Activated CD4-positive, alpha-beta T cell treated with anti-CD3 and anti-CD28 coated beads, Interleukin-2, amount 50 U/mL, for 1 hour (primary cell): ENCODE results near the gene ABI2.
"Not testable (repeated sequence)": the region's sequence is repeated elsewhere in the genome, so short reads cannot be mapped to it uniquely, and the experiment has no call there.

Experiments used
- DNase-seq: peaks from one replicate; pipeline ENCODE4 v3.0.0-alpha.2; 2020

The ABI2 gene

DNA sequence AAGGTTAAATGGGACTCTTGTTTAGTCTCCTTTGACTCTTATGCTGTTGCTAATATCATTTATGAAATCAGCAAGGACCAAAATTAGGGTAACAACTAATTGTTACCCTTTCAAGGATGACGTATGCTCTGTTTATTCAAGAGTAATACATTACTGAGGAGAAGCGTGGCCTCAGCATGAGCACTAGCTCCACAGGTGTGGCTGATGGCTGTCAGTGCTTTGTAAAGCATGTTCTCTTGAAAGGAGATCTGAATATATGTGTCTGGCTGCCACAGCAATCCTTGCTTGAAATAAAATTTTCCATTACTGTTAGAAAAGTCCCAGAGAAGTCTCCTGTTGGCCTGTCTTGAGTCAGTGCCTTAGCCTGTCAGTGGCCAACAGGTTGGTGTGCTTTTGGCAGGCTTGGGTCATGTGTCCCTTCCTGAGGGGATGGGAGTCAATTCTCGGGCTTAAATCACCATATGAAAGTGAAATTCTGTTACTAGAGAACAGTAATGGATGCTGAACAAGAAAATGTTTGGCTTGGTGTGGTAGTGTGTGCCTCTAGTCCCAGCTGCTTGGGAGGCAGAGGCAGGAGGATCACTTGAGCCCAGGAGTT is 32.7 kb downstream of the ABI2 start:
- no peak for DNase-seq

- DNase-seq = no peak
Measured at GRCh38 chr2:203361495-203361894, 33.3 kb downstream of the ABI2 start.

DNA sequence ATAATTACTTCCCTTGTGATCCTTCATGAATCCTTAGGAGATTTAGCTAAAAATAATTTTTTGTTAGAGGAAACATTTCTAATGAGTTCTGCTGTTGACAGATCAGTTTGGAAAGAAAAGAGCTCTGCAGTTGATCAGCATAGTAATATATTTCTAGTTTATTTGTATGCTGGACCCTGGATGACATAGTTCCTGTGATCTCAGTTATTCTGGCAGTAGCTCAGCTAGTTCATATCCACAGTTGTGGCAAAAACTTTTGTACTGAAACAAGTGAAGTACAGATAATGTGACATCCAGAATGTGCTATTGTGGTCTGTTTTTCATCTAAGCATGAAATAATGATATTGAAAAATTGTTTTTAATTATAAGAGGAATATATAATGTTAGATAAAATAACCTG is 33.7 kb downstream of the ABI2 start:
- no peak for DNase-seq

DNA sequence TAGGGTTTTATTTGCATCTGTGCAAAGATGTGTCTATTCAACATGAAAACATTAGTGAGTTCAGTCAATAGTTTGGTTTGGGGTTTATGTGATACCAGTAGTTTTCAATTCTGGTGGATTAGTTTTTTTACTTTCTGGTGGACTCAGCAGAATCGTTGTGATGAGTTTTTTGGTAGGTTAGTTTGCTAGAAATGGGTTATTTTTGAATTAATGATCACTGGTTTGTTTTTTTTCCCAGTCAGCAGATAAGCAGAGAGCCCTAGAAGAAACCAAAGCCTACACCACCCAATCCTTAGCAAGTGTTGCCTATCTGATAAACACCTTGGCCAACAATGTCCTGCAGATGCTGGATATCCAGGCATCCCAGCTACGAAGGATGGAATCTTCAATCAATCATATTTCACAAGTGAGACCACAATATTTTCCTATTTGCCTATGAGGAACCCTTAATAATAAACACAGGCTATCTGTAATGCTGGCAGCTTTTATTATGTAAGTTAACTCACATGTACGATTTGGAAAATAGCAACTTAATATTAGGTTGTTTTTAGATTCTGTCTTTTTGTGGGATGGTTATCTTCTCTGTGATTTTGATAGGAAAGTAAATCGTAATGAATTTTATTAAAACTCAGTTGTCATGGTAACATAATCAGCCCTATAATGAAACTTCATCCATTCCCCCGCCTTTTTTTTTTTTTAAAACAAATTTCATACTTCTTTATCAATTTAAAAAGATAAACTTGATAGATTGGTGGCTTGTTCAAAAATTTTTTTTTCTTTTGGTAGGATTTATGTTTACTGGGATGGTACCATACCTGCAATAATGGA is 38.7 kb downstream of the ABI2 start:
- DNase-seq = no peak

DNA sequence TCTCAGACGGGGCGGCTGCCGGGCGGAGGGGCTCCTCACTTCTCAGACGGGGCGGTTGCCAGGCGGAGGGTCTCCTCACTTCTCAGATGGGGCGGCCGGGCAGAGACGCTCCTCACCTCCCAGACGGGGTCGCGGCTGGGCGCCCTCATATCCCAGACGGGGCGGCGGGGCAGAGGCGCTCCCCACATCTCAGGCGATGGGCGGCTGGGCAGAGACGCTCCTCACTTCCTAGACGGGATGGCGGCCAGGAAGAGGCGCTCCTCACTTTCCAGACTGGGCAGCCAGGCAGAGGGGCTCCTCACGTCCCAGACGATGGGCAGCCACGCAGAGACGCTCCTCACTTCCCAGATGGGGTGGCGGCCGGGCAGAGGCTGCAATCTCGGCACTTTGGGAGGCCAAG is 44.5 kb downstream of the ABI2 start:
- not testable (repeated sequence) for DNase-seq

- DNase-seq = no peak
Measured at GRCh38 chr2:203376173-203376572, 48.0 kb downstream of the ABI2 start.

DNA sequence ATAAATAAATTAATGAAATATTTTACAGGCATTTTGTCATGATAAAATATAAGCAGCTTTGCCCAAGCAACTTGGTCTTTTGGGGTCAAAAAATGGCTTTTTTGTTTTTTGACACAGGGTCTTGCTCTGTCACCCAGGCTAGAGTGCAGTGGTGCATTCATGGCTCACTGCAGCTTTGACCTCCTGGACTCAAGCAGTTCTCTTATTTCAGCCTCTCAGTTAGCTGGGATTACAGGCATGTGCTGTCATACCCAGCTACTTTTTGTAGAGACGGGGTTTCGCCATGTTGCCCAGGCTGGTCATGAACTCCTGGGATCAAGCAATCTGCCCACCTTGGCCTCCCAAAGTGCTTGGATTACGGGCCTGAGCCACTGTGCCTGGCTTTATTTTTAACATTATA is 51.0 kb downstream of the ABI2 start:
- no peak for DNase-seq

GRCh38 chr2:203383038-203383437 is 54.8 kb downstream of the ABI2 start:
- no peak for DNase-seq

- DNase-seq = not testable (repeated sequence)
Measured at GRCh38 chr2:203388153-203388552, 60.0 kb downstream of the ABI2 start.

DNA sequence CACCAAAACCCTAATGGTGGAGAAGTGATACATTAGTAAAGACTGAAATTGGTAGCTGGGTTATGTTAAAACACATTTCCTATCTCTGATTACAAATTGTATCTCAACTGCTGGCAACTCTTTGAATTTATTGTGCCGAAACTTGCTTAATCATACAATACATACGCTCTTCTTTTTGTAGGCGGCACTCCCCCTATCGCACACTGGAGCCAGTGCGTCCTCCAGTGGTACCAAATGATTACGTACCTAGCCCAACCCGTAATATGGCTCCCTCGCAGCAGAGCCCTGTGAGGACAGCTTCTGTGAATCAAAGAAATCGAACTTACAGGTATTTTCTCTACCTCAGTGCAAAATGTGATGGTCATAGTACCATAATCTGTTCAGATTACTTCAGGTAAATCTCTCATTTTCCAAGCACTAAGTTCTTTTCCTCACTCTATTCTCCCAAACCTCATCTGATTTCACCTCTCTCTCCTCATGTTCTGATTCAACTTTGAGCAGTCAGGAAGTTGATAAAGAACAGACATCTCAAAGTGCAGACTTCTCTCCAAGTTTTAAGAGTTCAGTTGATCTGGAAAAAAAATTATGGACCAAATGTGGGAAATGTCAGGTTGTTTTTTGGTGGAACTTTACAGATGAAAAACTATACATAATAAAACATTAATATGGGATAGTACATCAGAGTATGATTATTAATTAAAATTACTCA is 66.5 kb downstream of the ABI2 start:
- DNase-seq = no peak

DNA sequence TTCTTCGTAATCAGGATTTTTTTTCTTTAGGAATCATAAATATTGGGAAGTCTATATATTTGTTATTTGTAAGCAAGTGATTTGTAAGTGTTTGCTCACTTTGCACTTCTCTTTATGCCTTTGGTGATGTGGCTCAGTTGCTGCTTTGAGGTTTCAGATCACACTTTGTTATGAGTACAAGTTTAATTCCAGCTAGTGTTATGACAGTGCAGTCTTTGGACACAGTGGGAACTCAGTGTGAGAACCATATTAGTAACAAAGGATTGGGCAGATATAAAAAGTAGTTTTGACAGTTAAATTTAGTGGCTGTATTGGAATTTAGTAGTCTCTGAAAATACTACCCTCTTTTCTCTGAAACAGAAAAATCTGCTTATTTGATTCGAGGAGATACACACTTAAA is 67.7 kb downstream of the ABI2 start:
- no peak for DNase-seq

DNA sequence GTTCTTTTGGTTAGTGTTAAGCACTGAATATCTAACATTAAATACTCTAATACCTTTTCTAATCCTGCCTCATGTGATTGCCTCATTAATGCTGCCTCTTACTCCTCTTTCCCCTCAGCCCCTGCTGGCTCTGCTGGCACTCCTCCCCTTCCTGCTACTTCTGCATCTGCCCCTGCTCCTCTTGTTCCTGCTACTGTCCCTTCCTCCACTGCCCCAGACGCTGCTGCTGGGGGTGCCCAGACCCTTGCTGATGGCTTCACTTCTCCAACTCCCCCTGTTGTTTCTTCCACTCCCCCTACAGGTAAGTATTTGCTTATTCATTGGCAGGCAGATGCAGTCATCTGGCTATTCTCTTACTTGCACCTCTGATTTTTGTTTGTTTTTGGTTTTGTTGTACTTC is 68.5 kb downstream of the ABI2 start:
- no peak for DNase-seq

GRCh38 chr2:203399031-203399430 is 70.8 kb downstream of the ABI2 start:
- no peak for DNase-seq

DNA sequence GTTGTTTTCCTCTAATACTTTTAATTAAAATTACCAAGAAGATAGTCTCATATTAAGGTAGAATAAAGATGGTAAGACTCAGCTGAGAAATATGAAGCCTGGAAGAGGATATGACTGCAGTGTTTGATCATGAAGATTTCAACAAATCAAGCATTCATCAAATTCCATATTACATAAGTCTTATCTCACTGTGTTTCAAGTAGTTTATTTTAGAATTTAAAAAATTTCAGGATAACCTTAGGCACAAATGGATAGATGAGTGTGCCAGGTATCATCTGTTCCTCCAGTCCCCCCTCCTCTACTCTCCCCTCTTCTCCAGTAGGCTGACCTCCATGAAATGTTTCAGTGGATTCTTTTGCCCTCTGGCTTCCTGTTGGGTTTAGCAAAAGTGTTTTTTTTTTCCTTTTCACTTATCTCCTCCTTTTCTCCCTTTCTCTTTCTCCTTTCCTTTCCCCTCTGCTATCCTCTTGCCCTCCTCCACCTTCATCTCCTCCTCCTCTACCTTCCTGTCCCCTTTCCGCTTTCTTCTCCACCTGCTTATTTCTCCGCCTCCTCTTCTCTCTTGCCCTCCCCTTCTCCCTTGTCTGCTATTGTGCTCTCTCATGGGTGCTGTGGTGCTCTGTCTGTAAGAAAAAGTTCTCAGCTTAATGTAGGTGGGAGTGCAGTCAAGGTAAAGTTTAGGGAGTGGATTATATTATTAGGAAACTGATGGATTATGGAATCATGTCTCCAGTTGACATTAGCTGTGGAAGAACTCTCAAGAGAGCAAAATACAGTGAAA is 72.8 kb downstream of the ABI2 start:
- no peak for DNase-seq

- no peak for DNase-seq
Measured at GRCh38 chr2:203404996-203405395, 76.8 kb downstream of the ABI2 start.

DNA sequence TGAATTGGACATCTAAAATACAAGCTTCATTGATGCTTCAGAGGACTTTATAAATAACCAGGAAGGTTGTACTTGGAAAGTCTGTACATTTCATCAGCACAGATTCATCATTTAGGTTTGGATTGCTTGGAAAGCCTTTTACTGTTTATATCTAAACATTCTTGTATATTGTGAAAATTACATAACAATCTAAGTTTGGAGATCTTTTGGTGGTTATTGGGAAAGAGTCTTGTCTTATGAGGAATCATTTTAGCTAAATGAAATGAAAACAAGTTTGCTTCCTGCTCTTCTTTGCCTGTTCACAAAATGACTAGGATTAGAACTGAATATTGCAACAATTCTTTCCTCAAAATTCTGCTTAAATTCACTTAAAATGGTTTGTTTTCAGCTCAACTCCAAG is 79.3 kb downstream of the ABI2 start:
- DNase-seq = no peak

DNA sequence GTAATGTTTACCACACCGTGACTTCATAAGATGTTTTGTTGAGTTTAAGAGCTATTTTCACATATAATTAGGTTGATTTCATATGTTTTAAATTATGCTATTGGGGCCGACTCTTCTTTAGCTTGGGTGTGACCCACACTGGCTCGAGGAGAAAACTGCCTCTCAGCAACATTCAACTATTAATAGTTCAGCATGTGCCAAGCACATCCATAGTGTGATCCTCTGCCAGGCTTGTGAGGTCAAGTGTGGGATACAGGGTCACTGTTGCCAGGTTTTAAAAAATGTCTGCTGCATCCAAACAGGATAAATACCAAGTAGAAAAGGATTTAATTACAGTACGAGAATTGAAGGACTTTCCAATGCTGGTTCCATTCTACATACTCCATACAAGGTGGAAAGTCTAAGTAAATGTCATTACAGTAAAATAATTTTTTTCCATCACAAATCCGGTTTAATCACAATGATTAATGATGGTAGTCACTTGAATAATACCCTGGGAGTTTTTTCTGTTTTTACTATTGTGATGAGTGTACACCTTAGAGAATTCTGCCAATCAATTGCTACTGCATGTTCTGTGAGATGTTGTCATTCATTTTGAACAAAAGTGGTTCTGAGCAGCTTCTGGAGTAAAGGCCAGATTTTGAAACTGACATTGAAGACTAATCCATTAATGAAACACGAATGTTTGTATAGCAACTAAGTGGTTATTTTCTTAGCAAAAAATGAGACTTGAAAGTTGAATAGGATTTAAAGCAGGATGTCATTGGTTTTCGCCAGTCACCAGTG is 84.5 kb downstream of the ABI2 start:
- no peak for DNase-seq

GRCh38 chr2:203413796-203414195 is 85.6 kb downstream of the ABI2 start:
- DNase-seq = no peak

DNA sequence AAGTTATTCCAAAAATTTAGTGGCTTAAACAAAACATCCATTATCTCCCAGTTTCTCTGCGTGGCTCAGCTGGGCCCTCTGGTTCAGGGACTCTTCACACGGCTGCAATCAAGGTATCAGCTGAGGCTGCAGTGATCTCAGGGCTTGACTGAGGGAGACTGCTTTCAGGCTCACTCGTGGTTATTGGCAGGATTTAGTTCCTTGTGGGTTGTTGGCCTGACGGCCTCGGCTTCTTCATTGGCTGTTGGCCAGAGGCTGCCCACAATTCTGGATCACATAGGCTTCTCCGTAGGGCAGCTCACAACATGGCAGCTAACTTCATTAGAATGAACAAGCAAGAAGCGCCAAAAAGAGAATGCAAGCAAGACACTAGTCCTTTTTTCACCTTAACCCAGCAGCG is 90.1 kb downstream of the ABI2 start:
- no peak for DNase-seq

- DNase-seq = no peak
Measured at GRCh38 chr2:203427061-203427460, 98.9 kb downstream of the ABI2 start.

DNA sequence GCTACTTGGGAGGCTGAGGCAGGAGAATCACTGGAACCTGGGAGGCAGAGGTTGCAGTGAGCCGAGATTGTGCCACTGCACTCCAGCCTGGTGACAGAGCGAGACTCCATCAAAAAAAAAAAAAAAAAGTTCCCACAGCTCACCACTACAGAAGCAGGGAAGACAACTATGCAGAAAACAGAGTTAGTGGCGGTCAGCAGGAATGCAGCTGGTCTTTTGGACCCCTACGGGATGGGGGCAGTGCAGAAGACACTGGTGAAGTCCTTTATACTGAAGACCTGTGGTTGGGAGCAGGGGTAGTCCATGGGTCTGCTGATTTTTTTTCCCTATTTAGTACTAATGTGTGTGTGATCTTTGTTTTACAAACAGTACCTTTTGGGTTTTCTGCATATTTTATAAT is 101.4 kb downstream of the ABI2 start:
- DNase-seq = not testable (repeated sequence)

- DNase-seq = no peak
Measured at GRCh38 chr2:203431391-203432185, 103.4 kb downstream of the ABI2 start.
